IPS DF 6.9 (cell line): ENCODE results near the gene ARHGAP20.
"Not testable (repeated sequence)": the region's sequence is repeated elsewhere in the genome, so short reads cannot be mapped to it uniquely, and the experiment has no call there.

Experiments
- DNase-seq: peaks from one replicate; pipeline ENCODE4 v3.0.0-alpha.2; 2013; ENCODE audit warnings: low read depth, low spot score
- H3K27ac ChIP-seq: one replicate; pipeline ENCODE4 v1.5.1; 2013; ENCODE audit warnings: low read length, control low read depth
- H3K27me3 ChIP-seq: 2 replicates; pipeline ENCODE4 v1.6.1; 2013; ENCODE audit warnings: mild to moderate bottlenecking, low read length; ENCODE audit not compliant: control insufficient read depth, insufficient read depth
- H3K36me3 ChIP-seq: 2 replicates; pipeline ENCODE4 v1.6.1; 2013; ENCODE audit warnings: low read length; ENCODE audit not compliant: control insufficient read depth, insufficient read depth
- H3K4me1 ChIP-seq: 2 replicates; pipeline ENCODE4 v1.6.1; 2013; ENCODE audit warnings: low read length; ENCODE audit not compliant: control insufficient read depth, insufficient read depth
- H3K4me3 ChIP-seq: 2 replicates; pipeline ENCODE4 v1.5.1; 2013; ENCODE audit warnings: mild to moderate bottlenecking, low read length
- H3K9me3 ChIP-seq: 2 replicates; pipeline ENCODE4 v1.6.1; 2013; ENCODE audit warnings: low read length, inconsistent platforms; ENCODE audit not compliant: control insufficient read depth, insufficient read depth
- WGBS: extraction: QIAGEN DNeasy Blood & Tissue Kit; methylation state at CpG from one replicate; pipeline ENCODE4 v1.1.7; 2013; ENCODE audit warnings: mixed read lengths, missing lambda C conversion rate; ENCODE audit not compliant: insufficient read length, insufficient coverage; 5-methylcytosine and 5-hydroxymethylcytosine counted together

ARHGAP20 gene

GRCh38 chr11:110665689-110666465 is 46.4 kb downstream of the ARHGAP20 start:
- no peak for DNase-seq
- H3K4me3 ChIP-seq, result no peak overlapping the region
- H3K9me3 ChIP-seq, result no peaks in the 10 kb centered on the region
- H3K27ac ChIP-seq, result no peak overlapping the region
- H3K4me1 ChIP-seq, result no peaks in the 10 kb centered on the region
- no peaks in the 10 kb centered on the region for H3K27me3 ChIP-seq
- no peaks in the 10 kb centered on the region for H3K36me3 ChIP-seq
- no CpG with 5 or more reads among the region's 7 CpGs for WGBS

- Histone ChIP-seq H3K27me3 (no peaks in the 10 kb centered on the region), H3K9me3 (no peaks in the 10 kb centered on the region), H3K4me3 (no peak overlapping the region), H3K4me1 (no peaks in the 10 kb centered on the region), H3K27ac (no peak overlapping the region), H3K36me3 (no peaks in the 10 kb centered on the region)
- DNase-seq, result no peak
- no CpG with 5 or more reads among the region's 3 CpGs for whole genome bisulfite sequencing
These were observed 56.3 kb downstream of the ARHGAP20 start for GRCh38 chr11:110655967-110656366.

- Histone ChIP-seq H3K4me1 (no peaks in the 10 kb centered on the region), H3K9me3 (no peaks in the 10 kb centered on the region), H3K27ac (no peak overlapping the region), H3K27me3 (no peaks in the 10 kb centered on the region), H3K36me3 (no peaks in the 10 kb centered on the region), H3K4me3 (no peak overlapping the region)
- no peak for DNase-seq
- WGBS, result no CpG with 5 or more reads among the region's 3 CpGs
These were observed 57.8 kb downstream of the ARHGAP20 start for GRCh38 chr11:110654456-110654855.

GRCh38 chr11:110645253-110645652 is 67.0 kb downstream of the ARHGAP20 start:
- no peaks in the 10 kb centered on the region for H3K9me3 ChIP-seq
- H3K36me3 ChIP-seq, result no peaks in the 10 kb centered on the region
- H3K27ac ChIP-seq, result no peak overlapping the region
- no peaks in the 10 kb centered on the region for H3K4me1 ChIP-seq
- no peak for DNase-seq
- no peaks in the 10 kb centered on the region for H3K27me3 ChIP-seq
- H3K4me3 ChIP-seq, result no peak overlapping the region
- WGBS, result no CpG with 5 or more reads among the region's 2 CpGs

GRCh38 chr11:110634370-110634769 is 77.9 kb downstream of the ARHGAP20 start:
- H3K4me1 ChIP-seq, result no peaks in the 10 kb centered on the region
- H3K27me3 ChIP-seq, result no peaks in the 10 kb centered on the region
- H3K4me3 ChIP-seq, result no peak overlapping the region
- no peaks in the 10 kb centered on the region for H3K9me3 ChIP-seq
- H3K36me3 ChIP-seq, result no peaks in the 10 kb centered on the region
- DNase-seq, result no peak
- H3K27ac ChIP-seq, result no peak overlapping the region

- Histone ChIP-seq H3K36me3 (no peaks in the 10 kb centered on the region), H3K27ac (no peak overlapping the region), H3K27me3 (no peaks in the 10 kb centered on the region), H3K4me3 (no peak overlapping the region), H3K9me3 (no peaks in the 10 kb centered on the region), H3K4me1 (no peaks in the 10 kb centered on the region)
- no peak for DNase-seq
These were observed 80.7 kb downstream of the ARHGAP20 start for GRCh38 chr11:110631551-110631950.

- no CpG with 5 or more reads among the region's 4 CpGs for WGBS
- Histone ChIP-seq H3K4me3 (no peak overlapping the region), H3K27ac (no peak overlapping the region), H3K27me3 (no peaks in the 10 kb centered on the region), H3K9me3 (no peaks in the 10 kb centered on the region), H3K36me3 (no peaks in the 10 kb centered on the region), H3K4me1 (no peaks in the 10 kb centered on the region)
- no peak for DNase-seq
These were observed 82.6 kb downstream of the ARHGAP20 start for GRCh38 chr11:110629594-110629993.

GRCh38 chr11:110621826-110622225 is 90.4 kb downstream of the ARHGAP20 start:
- H3K36me3 ChIP-seq, result no peaks in the 10 kb centered on the region
- no CpG with 5 or more reads among the region's 2 CpGs for WGBS
- DNase-seq, result no peak
- H3K27me3 ChIP-seq, result no peaks in the 10 kb centered on the region
- H3K4me1 ChIP-seq, result no peaks in the 10 kb centered on the region
- H3K27ac ChIP-seq, result no peak overlapping the region
- no peak overlapping the region for H3K4me3 ChIP-seq
- H3K9me3 ChIP-seq, result no peaks in the 10 kb centered on the region

- not testable (repeated sequence) for H3K4me3 ChIP-seq, H3K4me1 ChIP-seq, H3K27ac ChIP-seq, H3K9me3 ChIP-seq, DNase-seq, H3K36me3 ChIP-seq, H3K27me3 ChIP-seq
- WGBS, result no CpG with 5 or more reads among the region's 1 CpG
These were observed 92.9 kb downstream of the ARHGAP20 start for GRCh38 chr11:110619366-110619765.

- Histone ChIP-seq H3K27me3 (no peaks in the 10 kb centered on the region), H3K4me3 (no peak overlapping the region), H3K27ac (no peak overlapping the region), H3K9me3 (no peaks in the 10 kb centered on the region), H3K36me3 (no peaks in the 10 kb centered on the region), H3K4me1 (no peaks in the 10 kb centered on the region)
- no peak for DNase-seq
- no CpG with 5 or more reads among the region's 2 CpGs for WGBS
These were observed 98.2 kb downstream of the ARHGAP20 start for GRCh38 chr11:110614031-110614430.

GRCh38 chr11:110613197-110613918 is 98.9 kb downstream of the ARHGAP20 start:
- H3K27me3 ChIP-seq, result no peaks in the 10 kb centered on the region
- WGBS, result no CpG with 5 or more reads among the region's 3 CpGs
- H3K4me1 ChIP-seq, result no peaks in the 10 kb centered on the region
- H3K36me3 ChIP-seq, result no peaks in the 10 kb centered on the region
- DNase-seq, result no peak
- H3K9me3 ChIP-seq, result no peaks in the 10 kb centered on the region
- H3K4me3 ChIP-seq, result no peak overlapping the region
- no peak overlapping the region for H3K27ac ChIP-seq
